ENCODE data around the gene PMEL. TPM values are rescaled to one million over a fixed set of nuclear protein-coding genes. Genes with fewer than 3 reads are reported as not detected.

PMEL gene
- total and polyA plus RNA-seq, 2 of the 8 experiments (the other 6 are each of a cell fraction or from before 2014, with no cell fraction given): 120 to 382 TPM

DNA sequence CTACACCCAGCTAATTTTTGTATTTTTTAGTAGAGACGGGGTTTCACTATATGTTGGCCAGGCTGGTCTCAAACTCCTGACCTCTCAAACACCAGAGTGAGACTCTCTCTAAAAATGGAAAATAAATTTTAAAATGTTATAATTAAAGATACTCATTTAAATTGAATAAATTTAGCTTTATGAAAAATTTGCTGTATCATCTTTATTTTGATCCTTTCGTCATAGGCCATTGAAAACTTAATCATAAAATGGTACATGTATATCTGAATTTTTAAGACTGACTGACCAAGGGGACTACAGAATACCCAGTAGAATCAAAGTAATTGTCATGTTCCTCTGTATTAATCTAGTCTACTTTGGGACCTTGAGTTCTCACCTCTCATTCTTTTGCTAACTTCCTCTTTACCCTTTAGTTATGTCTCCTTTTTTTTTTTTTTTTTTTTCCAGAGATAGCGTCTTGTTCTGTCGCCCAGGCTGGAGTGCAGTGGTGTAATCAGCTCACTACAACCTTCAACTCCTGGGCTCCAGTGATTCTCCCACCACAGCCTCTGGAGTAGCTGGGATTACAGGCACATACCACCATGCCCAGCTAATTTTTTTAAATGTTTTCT, 17.5 kb upstream of the PMEL start:
- Histone ChIP-seq H4K5ac (ENCODE audit: insufficient read length, low read depth, low read length) (no peak overlapping the region), H3K27me3 (replicated peaks in 1 of 4; ENCODE audit: control insufficient read depth in 3 of 4, extremely low read depth in 1 of 4, insufficient read depth in 3 of 4, low read length in 3 of 4) (no peaks in the 10 kb centered on the region), H3K18ac (ENCODE audit: extremely low read depth, low read length) (no peak overlapping the region), H4K20me1 (replicated peaks in 1 of 2; ENCODE audit: control insufficient read depth in 1 of 2, insufficient read depth in 2 of 2, low read length in 2 of 2) (peaks cover 0 to 2% of the 10 kb centered on the region in 2 experiments), H3K4me2 (ENCODE audit: insufficient read depth in 1 of 2, low read depth in 2 of 2, low read length in 2 of 2) (no peak overlapping the region), H2AFZ (ENCODE audit: low read length) (no peak overlapping the region), H3K56ac (replicated peaks; ENCODE audit: insufficient read length, low read depth, low read length) (no peak overlapping the region), H3K4ac (replicated peaks; ENCODE audit: insufficient read length, low read depth, low read length) (no peak overlapping the region), H2BK12ac (ENCODE audit: low read depth, low read length) (no peak overlapping the region), H3K4me1 (replicated peaks in 1 of 4; ENCODE audit: control insufficient read depth in 3 of 4, insufficient read depth in 4 of 4, low read length in 3 of 4) (no peaks in the 10 kb centered on the region), H4K91ac (replicated peaks; ENCODE audit: insufficient read length, low read length) (no peak overlapping the region), H3K36me3 (ENCODE audit: control insufficient read depth in 2 of 4, insufficient read depth in 4 of 4, low read length in 3 of 4) (peaks cover 0 to 34% (median 4%) of the 10 kb centered on the region in 4 experiments; a peak in 5 of 8 replicates), H3K23ac (ENCODE audit: insufficient read length) (no peak overlapping the region), H3K9me3 (ENCODE audit: insufficient read depth in 2 of 2, low read depth in 1 of 2, low read length in 1 of 2) (no peaks in the 10 kb centered on the region), H3K79me1 (ENCODE audit: low read depth, low read length) (no peaks in the 10 kb centered on the region; the same call in 1 of the 2 replicates), H2BK20ac (ENCODE audit: low read length) (no peak overlapping the region), H3K27ac (ENCODE audit: low read depth, low read length) (no peak overlapping the region), H3K79me2 (ENCODE audit: control insufficient read depth in 1 of 2, insufficient read depth in 2 of 2, low read length in 2 of 2) (peaks cover 0 to 3% of the 10 kb centered on the region in 2 experiments; a peak in 1 of 4 replicates), H3K14ac (ENCODE audit: insufficient read length) (no peak overlapping the region), H2BK5ac (ENCODE audit: low read depth, low read length) (no peak overlapping the region), H3K9ac (replicated peaks in 1 of 4; ENCODE audit: extremely low read depth in 1 of 4, low read depth in 3 of 4, low read length in 3 of 4) (no peak overlapping the region), H3K4me3 (ENCODE audit: extremely low read depth in 1 of 4, insufficient read depth in 2 of 4, low read depth in 3 of 4, low read length in 4 of 4) (no peak overlapping the region), H2AK5ac (ENCODE audit: low read depth, low read length) (no peak overlapping the region), H3K23me2 (ENCODE audit: low read depth, low read length) (no peaks in the 10 kb centered on the region), H2BK120ac (replicated peaks; ENCODE audit: low read depth, low read length) (no peak overlapping the region), H2BK15ac (ENCODE audit: low read length) (no peak overlapping the region), H4K8ac (ENCODE audit: extremely low read depth, insufficient read depth, low read length) (no peak overlapping the region)
- 83% methylated on average over 4 of the region's 4 CpGs; no CpG with 5 or more reads in 1 of the 2 experiments for WGBS, 2 experiments (ENCODE audit: extremely low coverage in 1 of 2, insufficient coverage in 1 of 2, insufficient read length in 1 of 2, insufficient replicate concordance in 2 of 2, low coverage in 1 of 2, low lambda C conversion rate in 2 of 2, missing lambda C conversion rate in 1 of 2)
- FAIRE-seq (no peak), DNase-seq (ENCODE audit: low read depth in 1 of 2, low spot score in 2 of 2) (no peak)
- TF ChIP-seq BCL11A (IDR thresholded peaks at IDR 0.05; ENCODE audit: low read depth in 2 of 2, low read length in 2 of 2) (no peak), CEBPB (IDR thresholded peaks at IDR 0.05; ENCODE audit: low read depth, low read length) (no peak)
- TF ChIP-seq, protein P1, sequence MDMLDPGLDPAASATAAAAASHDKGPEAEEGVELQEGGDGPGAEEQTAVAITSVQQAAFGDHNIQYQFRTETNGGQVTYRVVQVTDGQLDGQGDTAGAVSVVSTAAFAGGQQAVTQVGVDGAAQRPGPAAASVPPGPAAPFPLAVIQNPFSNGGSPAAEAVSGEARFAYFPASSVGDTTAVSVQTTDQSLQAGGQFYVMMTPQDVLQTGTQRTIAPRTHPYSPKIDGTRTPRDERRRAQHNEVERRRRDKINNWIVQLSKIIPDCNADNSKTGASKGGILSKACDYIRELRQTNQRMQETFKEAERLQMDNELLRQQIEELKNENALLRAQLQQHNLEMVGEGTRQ (IDR thresholded peaks at IDR 0.05; ENCODE audit: low read length): no peak
- POLR2A ChIA-PET (ENCODE audit: partially characterized antibody): interaction anchor here (1.8 to 4.3 kb wide), 2 partner anchors 9 to 12 kb away, joined by 7 to 24 read pairs; partner anchors contain the start of genes RAB5B and SUOX
- CTCF ChIA-PET (ENCODE audit: partially characterized antibody): interaction anchor here (0.5 to 3.5 kb wide), 11 partner anchors 7 to 1776 kb away, joined by 3 to 21 read pairs (median 3); partner anchors contain the start of gene RAB5B

Data from H1 (cell line).